Panc1 (cell line): ENCODE data around the gene DECR2. TPM values are rescaled to one million over a fixed set of nuclear protein-coding genes. Genes with fewer than 3 reads are reported as not detected.

Experiments used
- ATAC-seq: fragments of 200-7000 bp; cut with Tn5 transposase; 2 replicates; pipeline ENCODE4 v1.9.1; 2020; ENCODE audit warnings: mild to moderate bottlenecking, moderate library complexity
- BruUV-seq: library from RNA; stranded (reverse); fragments of 400-500 nt; replicated peaks from 2 replicates; lab custom pipeline; 2021; lab: Mats Ljungman, UMichigan
- CTCF ChIA-PET: fragments of 300-600 bp; sonication (Branson Sonifier 250); formaldehyde crosslinking; loops from one replicate; lab custom pipeline; 2022; ENCODE audit warnings: antibody characterized with exemption; lab: Charles Lee
- POLR2A ChIA-PET: fragments of 300-600 bp; sonication (Branson Sonifier 250); formaldehyde crosslinking; loops from one replicate; lab custom pipeline; 2022; ENCODE audit warnings: antibody characterized with exemption; lab: Charles Lee
- DNase-seq: peaks from one replicate; pipeline ENCODE4 v3.0.0-alpha.2; 2010; ENCODE audit warnings: low read depth, low spot score
- H3K27ac ChIP-seq: 2 replicates; pipeline ENCODE4 v1.5.1; 2011; ENCODE audit warnings: mild to moderate bottlenecking, low read length, inconsistent platforms
- H3K27me3 ChIP-seq: fragments of 200-500 bp; sonication (Bioruptor generic); 2 replicates; pipeline ENCODE4 v1.6.0; 2014; ENCODE audit warnings: low read length, inconsistent platforms; ENCODE audit not compliant: control insufficient read depth, insufficient read depth
- H3K36me3 ChIP-seq: fragments of 200-500 bp; sonication (Bioruptor generic); 2 replicates; pipeline ENCODE4 v1.5.1; 2014; ENCODE audit warnings: inconsistent platforms, mild to moderate bottlenecking, low read length, moderate library complexity; ENCODE audit not compliant: control insufficient read depth, insufficient read depth
- H3K4me1 ChIP-seq: 2 replicates; pipeline ENCODE4 v1.5.1; 2011; ENCODE audit warnings: inconsistent platforms, mild to moderate bottlenecking, low read length, moderate library complexity; ENCODE audit not compliant: control insufficient read depth, insufficient read depth
- H3K4me3 ChIP-seq, 2 experiments: 2 replicates each; pipeline ENCODE4 v1.5.1; 2011 to 2012; ENCODE audit warnings: low read depth in 2 of 2, low read length in 2 of 2, mild to moderate bottlenecking in 2 of 2, inconsistent platforms in 1 of 2, moderate library complexity in 1 of 2
- H3K9me3 ChIP-seq: fragments of 200-500 bp; sonication (Bioruptor generic); 2 replicates; pipeline ENCODE4 v1.5.1; 2014; ENCODE audit warnings: low read depth, mild to moderate bottlenecking, inconsistent platforms, low read length, moderate library complexity; ENCODE audit not compliant: control insufficient read depth, insufficient read depth
- POLR2AphosphoS5 ChIP-seq: IDR thresholded peaks from 2 replicates; pipeline ENCODE4 v1.6.1; 2012; ENCODE audit warnings: mild to moderate bottlenecking, low read depth, low read length, moderate library complexity
- SIN3A ChIP-seq: IDR thresholded peaks from 2 replicates; pipeline ENCODE4 v1.6.1; 2012; ENCODE audit warnings: low read depth, mild to moderate bottlenecking, low read length, moderate library complexity, borderline replicate concordance; ENCODE audit not compliant: insufficient read depth
- TCF7L2 ChIP-seq: IDR thresholded peaks from 2 replicates; pipeline ENCODE4 v1.6.1; 2011; ENCODE audit warnings: mild to moderate bottlenecking, low read depth, low read length, inconsistent platforms
- in situ Hi-C: cut with HindIII; loops from 2 replicates; pipeline ENCODE4 v1.10.0; 2016; ENCODE audit warnings: low sequenced_read_pairs, low pct_unique_long_range_greater_than_20kb
- intact Hi-C: fragments of 100-400 bp; cut with micrococcal nuclease; formaldehyde crosslinking; loops from one replicate; pipeline ENCODE4 v1.10.0; 2022; ENCODE audit not compliant: unreplicated experiment
- total RNA-seq: library from RNA; stranded (reverse); gene quantifications from one replicate; pipeline ENCODE4 v1.2.1, GENCODE V29; 2021; ENCODE audit not compliant: unreplicated experiment
- TF ChIP-seq, protein P1 (sequence below): fragments of 450-650 bp; IDR thresholded peaks from 2 replicates; pipeline ENCODE4 v1.5.1; 2017; ENCODE audit warnings: mild to moderate bottlenecking
- TF ChIP-seq, protein P2 (sequence below), 2 experiments: IDR thresholded peaks; 2 replicates each; pipeline ENCODE4 v1.6.1; 2011 to 2012; ENCODE audit warnings: low read depth in 2 of 2, control low read depth in 1 of 2, low read length in 1 of 2, mild to moderate bottlenecking in 1 of 2, moderate library complexity in 1 of 2; ENCODE audit not compliant: insufficient read depth in 1 of 2

DECR2 gene
- total RNA-seq, 1 experiment from 2014 or later = 92.7 TPM

DNA sequence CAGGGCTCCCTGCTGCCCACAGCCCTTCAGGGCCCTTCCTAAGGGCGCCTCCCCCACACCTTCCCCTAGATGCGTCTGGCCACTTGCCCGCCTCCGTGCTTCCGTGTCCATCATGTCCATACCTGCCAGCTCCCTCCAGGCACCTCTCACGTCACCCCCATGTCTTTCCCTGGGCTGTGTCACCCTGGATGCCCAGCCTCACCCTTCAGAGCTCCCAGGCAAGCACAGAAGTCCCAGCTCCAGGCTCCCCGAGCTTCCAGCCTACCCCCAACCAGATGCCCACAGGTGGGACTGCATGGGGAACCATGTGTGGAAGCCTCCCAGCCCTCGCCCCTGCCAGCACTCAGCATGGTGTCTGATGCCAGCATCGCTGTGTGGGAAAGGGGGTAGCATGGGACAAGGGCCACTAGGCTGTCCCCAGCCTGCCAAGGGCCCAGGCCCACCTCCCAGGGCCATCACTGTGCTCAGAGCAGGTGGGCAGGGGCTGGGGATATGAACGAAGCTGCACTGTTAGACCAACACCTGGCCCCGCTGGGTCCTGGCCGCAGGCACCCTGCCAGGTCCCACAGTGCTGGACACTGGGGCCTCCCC lies 47.3 kb upstream of the DECR2 start:
- POLR2A ChIA-PET = no interaction called here
- no peaks in the 10 kb centered on the region for H3K36me3 ChIP-seq
- DNase-seq = no peak
- in situ Hi-C loops = no loop called here
- no peak overlapping the region for H3K4me3 ChIP-seq
- no peak for ATAC-seq
- H3K4me1 ChIP-seq = peaks cover 8% of the 10 kb centered on the region
- CTCF ChIA-PET = interaction anchor here (1.0 kb wide), 1 partner anchor 8 kb away, joined by 3 read pairs; no protein-coding TSS in a partner anchor
- no TSS peak for BruUV-seq
- intact Hi-C loops = no loop called here
- H3K27me3 ChIP-seq = no peaks in the 10 kb centered on the region
- H3K27ac ChIP-seq = no peak overlapping the region
- TF ChIP-seq, protein P1, sequence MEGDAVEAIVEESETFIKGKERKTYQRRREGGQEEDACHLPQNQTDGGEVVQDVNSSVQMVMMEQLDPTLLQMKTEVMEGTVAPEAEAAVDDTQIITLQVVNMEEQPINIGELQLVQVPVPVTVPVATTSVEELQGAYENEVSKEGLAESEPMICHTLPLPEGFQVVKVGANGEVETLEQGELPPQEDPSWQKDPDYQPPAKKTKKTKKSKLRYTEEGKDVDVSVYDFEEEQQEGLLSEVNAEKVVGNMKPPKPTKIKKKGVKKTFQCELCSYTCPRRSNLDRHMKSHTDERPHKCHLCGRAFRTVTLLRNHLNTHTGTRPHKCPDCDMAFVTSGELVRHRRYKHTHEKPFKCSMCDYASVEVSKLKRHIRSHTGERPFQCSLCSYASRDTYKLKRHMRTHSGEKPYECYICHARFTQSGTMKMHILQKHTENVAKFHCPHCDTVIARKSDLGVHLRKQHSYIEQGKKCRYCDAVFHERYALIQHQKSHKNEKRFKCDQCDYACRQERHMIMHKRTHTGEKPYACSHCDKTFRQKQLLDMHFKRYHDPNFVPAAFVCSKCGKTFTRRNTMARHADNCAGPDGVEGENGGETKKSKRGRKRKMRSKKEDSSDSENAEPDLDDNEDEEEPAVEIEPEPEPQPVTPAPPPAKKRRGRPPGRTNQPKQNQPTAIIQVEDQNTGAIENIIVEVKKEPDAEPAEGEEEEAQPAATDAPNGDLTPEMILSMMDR = no peak
- TF ChIP-seq POLR2AphosphoS5 (no peak), TCF7L2 (no peak), SIN3A (no peak)
- TF ChIP-seq, protein P2, sequence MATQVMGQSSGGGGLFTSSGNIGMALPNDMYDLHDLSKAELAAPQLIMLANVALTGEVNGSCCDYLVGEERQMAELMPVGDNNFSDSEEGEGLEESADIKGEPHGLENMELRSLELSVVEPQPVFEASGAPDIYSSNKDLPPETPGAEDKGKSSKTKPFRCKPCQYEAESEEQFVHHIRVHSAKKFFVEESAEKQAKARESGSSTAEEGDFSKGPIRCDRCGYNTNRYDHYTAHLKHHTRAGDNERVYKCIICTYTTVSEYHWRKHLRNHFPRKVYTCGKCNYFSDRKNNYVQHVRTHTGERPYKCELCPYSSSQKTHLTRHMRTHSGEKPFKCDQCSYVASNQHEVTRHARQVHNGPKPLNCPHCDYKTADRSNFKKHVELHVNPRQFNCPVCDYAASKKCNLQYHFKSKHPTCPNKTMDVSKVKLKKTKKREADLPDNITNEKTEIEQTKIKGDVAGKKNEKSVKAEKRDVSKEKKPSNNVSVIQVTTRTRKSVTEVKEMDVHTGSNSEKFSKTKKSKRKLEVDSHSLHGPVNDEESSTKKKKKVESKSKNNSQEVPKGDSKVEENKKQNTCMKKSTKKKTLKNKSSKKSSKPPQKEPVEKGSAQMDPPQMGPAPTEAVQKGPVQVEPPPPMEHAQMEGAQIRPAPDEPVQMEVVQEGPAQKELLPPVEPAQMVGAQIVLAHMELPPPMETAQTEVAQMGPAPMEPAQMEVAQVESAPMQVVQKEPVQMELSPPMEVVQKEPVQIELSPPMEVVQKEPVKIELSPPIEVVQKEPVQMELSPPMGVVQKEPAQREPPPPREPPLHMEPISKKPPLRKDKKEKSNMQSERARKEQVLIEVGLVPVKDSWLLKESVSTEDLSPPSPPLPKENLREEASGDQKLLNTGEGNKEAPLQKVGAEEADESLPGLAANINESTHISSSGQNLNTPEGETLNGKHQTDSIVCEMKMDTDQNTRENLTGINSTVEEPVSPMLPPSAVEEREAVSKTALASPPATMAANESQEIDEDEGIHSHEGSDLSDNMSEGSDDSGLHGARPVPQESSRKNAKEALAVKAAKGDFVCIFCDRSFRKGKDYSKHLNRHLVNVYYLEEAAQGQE (IDR thresholded peaks at IDR 0.05; ENCODE audit: insufficient read depth in 1 of 2, low read depth in 2 of 2, low read length in 1 of 2) = no peak
- no peaks in the 10 kb centered on the region for H3K9me3 ChIP-seq

GRCh38 chr16:354971-355461 lies 46.7 kb upstream of the DECR2 start:
- in situ Hi-C loops = no loop called here
- intact Hi-C loops = no loop called here
- Histone ChIP-seq H3K27me3 (no peaks in the 10 kb centered on the region), H3K27ac (no peak overlapping the region), H3K4me3 (no peak overlapping the region), H3K9me3 (no peaks in the 10 kb centered on the region), H3K4me1 (peaks cover 8% of the 10 kb centered on the region), H3K36me3 (no peaks in the 10 kb centered on the region)
- DNase-seq (no peak), ATAC-seq (no peak)
- TF ChIP-seq, protein P2 (IDR thresholded peaks at IDR 0.05; ENCODE audit: insufficient read depth in 1 of 2, low read depth in 2 of 2, low read length in 1 of 2) = no peak
- TF ChIP-seq POLR2AphosphoS5 (no peak), SIN3A (no peak)
- TF ChIP-seq, protein P1 = no peak
- POLR2A ChIA-PET = interaction anchor here (0.6 kb wide), 1 partner anchor 116 kb away, joined by 11 read pairs; no protein-coding TSS in a partner anchor
- CTCF ChIA-PET = no interaction called here
- no TSS peak for BruUV-seq
